GM19035 (cell line): ENCODE results near the gene NRG2.

ENCODE experiments used
- ATAC-seq: cut with Tn5 transposase; IDR thresholded peaks from one replicate; pipeline ENCODE4 v1.9.1; 2021; ENCODE audit not compliant: unreplicated experiment

NRG2 gene

DNA sequence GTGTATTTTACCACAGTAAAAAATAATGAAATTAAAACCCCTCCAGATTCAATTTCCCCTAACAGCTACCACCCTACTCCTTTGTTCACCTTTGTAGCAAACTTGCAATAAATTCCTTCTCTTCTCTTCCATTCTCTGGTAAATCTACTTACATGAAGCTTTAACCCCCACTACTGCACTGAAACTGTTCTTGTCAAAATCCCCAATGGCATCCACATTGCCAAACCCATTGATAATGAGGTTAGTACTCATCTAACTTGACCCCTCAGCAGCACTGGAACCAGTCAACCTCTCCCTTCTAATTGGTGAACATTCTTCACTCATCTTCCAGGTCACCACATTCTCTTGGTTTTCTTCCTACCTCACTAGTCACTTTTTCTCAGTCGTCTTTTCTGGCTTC, 29.6 kb downstream of the NRG2 start:
- no peak for ATAC-seq

DNA sequence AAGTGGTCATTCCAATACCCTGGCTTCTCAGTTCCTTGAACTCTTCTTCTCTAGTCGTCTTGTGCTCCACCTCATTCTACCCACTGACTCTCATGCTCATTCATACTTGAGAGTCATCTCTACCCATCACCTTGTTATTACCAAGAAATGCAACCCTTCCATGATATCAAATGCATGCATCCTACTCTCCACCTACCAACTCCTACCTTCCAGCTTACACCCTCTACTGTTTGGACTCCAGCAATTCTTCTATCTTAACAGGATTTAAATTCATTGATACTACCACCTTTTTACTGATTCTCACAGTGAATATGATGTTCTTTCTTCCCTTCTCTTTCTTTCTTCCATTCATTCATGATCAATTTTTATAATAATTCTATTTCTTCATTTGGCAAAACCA, 30.7 kb downstream of the NRG2 start:
- no peak for ATAC-seq

DNA sequence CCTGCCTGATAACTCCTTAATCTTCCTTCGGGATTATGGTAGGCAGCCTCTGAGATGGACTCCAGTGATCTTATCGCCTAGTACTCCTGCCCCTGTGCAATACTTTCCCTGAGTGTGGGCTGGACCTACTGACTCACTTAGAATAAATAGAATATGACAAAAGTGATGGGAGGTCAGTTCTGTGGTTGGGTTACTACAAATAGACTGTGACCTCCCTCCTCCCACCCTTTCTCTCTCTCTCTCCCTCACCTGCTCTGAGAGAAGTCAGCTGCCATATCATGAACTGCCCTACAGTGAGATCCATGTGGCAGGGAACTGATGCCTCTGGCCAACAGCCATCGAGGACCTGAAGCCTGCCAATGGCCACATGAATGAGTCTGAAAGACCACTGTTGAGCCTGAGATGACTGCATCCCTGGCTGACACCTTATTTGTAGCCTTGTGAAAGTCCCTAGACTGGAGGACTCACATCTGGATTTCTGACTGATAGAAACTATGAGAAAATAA, 31.7 kb downstream of the NRG2 start:
- peak; percentile 82 for ATAC-seq

DNA sequence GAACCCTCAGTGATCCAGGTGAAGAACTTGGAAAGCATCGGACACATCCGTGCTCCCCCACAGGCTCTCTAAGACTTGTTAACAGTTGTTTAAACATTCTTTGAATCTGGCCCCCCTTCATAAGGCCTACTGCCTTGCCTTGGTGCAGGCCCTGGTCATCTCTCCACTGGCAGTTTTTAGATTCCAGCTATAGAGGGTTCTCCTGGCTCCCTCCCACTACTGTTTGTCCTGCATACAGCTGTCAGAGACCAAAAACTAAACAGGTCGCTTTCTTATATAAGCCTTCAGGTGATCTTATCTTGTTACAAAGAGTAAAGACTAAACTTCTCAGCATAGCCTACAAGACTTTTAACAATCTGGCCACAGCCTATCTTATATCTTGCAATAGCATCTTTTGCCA, 32.3 kb downstream of the NRG2 start:
- ATAC-seq = no peak

DNA sequence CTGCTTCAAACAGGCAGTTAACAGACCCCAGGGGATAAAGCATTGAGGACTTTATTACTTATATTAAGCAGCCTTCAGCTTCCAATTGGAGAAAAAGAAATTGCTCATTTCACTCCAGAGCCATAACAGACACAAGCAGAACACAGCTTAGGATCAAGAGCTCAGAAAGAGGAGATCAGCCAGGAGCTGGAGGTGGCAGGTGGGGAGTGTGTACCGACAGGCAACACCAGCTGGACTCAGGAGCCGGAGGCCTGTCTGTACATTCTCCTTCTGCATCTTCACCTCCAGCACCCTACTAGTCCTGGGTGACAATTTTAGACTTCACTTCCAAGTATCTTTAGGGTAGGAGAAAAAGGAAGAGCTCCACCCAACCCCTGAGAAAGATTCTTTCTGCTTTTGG, 35.8 kb downstream of the NRG2 start:
- no peak for ATAC-seq

DNA sequence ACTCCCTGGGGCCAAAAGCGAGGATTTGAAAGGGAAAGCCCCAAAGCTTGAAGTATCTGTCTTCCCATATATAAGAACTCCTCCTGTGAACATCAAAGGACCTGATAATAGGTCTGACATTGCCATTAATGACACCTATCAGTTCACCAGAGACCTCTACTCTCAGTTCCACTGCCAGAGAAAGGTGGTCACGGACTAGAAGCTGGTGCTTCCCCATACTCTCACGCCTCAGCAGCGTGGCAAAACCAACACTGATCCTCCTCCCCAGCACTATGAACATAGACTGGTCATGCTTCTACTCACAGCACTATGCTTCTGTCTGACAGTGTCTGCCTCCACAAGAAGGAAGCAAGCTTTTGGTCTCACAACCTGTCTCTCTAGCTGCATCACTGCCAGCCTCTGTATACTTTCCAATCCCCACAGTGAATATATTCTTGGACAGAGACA, 37.9 kb downstream of the NRG2 start:
- peak; percentile 92 for ATAC-seq

DNA sequence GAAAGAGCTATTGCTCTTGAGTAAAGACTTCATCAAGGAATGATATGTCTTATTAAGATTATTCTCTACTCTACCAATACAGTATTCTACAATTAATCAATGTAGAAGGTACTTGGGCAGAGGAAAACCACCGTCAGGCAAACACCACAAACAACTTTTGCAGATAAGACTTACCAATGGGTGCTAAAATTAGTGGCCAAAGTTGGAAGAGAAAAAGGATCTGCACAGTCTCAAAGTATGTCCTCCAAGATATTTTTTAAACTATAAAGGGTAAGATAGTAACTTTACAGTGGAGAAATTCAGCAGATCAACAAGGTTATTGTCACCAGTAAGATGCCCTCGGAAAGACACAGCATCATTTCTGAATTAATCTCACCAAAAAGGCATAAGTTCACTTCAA, 38.9 kb downstream of the NRG2 start:
- no peak for ATAC-seq

DNA sequence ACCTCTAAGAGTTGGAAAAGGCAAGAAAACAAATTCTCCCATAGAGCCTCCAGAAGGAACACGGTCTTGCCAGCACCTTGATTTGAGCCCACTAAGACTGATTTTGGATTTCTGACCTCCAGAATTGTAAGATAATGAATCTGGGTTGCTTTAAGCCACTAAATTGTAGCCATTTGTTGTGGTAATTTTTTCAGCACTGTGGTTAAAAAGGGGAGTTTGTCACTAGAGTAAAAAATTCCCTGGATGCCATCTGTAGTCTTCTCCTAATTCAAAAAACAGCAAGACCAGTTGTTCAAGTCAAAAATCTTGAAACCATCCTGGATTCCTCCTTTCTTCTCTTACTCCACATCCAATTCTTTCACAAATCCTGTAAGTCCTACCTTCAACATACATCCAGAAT, 39.6 kb downstream of the NRG2 start:
- ATAC-seq = no peak

DNA sequence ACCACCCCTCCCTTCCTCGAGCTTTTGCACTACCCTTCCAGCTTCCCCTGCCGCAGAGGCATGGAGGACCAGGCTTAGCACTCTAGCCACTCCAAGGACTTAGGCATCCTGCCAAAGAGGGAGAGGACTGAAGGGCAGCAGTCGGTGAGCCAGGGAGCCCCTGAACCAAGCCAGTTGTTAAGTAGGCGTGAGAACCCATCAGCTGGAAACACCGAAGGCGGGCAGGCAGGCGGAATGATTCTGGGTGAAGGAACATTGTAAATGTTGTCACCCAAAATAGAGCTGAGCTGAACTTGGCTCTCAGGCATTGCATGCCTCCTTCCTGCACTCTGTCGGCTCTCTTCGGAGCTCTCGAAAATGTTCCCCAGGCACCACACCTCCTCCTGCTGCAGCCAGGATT, 42.8 kb downstream of the NRG2 start:
- no peak for ATAC-seq

DNA sequence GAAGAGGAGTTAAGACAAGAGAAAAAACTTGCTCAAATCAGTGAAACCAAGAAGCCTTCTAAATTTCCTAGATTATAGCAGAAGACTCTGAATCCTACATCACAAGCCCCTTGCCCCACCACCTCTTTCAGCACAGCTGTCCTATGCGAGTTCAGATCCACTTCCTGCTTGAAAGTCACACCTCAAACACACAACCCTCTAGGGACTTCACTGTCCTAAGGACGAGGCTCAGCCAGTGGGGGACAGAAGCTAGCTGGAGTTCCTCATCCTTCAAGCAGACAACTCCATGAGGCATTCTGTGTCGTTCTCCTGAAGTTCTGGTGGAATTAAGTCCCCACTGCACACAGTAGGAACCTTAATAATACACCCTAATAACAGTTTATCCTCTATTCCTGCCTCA, 44.3 kb downstream of the NRG2 start:
- ATAC-seq = no peak

DNA sequence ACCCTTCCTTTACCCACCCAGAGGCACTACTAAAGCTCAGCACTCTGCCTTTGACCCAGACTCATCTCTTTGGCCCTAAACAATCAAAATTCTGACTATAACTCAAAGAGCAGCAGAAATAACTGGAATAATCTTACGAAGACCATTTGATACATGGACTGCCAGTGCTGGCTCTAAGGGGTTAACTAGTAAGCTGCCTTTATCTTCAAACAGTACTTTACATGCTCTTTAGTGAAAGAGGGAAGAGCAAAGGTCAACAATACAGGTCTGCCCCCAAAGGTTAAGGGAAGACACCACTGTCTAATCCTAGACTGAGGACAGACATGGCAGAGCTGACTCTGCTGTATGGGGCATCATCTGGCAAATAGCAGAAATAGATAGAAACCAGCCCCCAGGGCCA, 45.8 kb downstream of the NRG2 start:
- ATAC-seq = no peak

DNA sequence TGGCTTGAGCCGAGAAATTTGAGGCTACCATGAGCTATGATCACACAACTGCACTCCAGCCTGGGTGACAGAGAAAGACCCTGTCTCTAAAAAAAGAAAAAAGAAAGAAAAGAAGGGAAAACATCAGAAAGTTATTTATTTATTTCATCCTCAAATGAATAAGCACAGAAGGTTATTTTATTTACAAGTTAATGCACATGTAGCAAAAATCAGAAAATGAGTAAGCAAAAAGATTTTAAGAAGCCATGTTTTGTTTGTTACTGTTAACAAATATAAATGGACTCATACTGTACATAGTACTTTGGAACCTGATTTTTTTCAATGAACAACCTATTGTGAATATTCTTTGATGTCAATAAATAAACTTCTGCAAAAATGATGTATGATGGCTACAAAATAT, 47.2 kb downstream of the NRG2 start:
- no peak for ATAC-seq

DNA sequence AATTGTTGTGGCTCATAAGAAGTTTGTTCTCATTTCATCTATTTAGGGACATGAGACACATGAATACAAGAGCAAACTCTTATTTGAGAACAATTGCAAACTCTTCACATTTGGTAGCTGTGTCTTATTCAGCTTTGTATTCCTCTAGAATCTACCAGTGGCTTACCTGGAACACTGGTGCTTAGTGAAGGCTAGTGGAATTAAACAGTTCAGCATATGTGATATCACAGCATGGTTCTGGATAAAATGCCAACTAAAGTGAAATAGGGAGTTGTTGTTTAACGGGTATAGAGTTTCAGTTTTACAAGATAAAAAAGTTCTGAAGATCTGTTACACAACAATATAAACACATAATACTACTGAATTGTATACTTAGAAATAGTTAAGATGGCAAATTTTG, 48.9 kb downstream of the NRG2 start:
- no peak for ATAC-seq

DNA sequence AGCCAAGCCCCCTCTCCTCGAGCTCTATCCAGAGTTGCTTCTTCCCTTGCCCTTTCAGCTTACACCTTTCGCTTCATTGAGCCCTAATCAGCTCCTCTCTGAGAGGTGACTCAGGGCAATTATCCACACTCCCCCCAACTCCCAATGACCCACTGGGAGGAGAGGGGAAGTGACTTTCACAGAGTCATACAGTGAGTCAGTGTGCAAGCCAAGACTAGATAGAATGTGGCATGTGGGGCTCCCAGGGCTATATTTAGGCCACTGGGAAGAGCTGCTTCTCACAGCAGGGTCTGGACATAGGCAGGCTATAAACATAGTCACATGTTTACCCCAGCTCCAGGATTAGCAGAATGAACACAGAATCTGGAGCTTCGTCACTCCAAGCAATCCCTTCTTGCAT, 57.4 kb downstream of the NRG2 start:
- no peak for ATAC-seq

DNA sequence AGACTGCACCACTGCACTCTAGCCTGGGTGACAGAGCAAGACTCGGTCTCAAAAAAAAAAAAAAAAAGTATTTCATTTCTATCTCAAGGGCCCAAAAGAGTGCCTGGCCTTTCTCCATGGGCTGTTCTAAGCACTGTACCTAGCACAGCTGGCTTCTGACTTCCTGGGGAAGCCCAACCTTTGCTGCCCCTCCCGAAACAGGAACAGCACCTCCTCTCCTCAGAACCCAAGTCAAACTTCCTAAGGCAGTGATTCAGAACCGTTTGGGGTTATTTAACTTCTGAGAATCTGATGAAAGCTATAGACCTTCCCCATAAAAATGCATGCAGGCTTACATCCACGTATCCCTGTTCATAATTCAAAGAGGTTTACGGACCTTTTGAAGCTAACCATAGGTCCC, 57.8 kb downstream of the NRG2 start:
- no peak for ATAC-seq

DNA sequence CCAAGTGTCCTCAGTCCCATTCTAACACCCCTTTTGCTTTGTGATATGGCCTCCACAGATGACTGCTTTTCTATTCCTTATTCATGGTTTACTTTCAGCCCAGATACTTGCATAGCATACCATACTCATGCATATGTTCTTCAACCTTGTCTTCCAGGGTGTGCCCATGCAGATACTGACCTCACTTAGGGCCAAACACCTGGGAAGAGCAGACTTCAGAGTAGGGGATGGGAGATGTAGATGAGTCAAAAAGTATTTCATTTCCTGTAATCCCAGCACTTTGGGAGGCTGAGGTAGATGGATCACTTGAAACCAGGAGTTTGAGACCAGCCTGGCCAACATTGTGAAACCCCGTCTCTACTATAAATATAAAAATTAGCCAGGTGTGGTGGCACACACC, 58.3 kb downstream of the NRG2 start:
- no peak for ATAC-seq

DNA sequence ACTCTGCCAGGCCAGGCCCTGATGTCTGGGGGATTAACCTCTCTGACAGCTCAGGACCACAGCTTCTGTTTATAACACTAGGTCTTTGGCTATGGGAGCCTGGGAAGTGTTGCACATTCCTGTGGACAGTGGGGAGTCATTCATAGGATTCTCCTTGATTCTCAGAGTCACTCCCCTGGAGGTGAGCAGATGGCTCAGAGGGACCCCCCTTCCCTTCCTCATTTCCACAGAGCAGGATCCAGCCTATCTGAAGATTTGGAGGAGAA, 60.2 kb downstream of the NRG2 start:
- ATAC-seq = no peak

DNA sequence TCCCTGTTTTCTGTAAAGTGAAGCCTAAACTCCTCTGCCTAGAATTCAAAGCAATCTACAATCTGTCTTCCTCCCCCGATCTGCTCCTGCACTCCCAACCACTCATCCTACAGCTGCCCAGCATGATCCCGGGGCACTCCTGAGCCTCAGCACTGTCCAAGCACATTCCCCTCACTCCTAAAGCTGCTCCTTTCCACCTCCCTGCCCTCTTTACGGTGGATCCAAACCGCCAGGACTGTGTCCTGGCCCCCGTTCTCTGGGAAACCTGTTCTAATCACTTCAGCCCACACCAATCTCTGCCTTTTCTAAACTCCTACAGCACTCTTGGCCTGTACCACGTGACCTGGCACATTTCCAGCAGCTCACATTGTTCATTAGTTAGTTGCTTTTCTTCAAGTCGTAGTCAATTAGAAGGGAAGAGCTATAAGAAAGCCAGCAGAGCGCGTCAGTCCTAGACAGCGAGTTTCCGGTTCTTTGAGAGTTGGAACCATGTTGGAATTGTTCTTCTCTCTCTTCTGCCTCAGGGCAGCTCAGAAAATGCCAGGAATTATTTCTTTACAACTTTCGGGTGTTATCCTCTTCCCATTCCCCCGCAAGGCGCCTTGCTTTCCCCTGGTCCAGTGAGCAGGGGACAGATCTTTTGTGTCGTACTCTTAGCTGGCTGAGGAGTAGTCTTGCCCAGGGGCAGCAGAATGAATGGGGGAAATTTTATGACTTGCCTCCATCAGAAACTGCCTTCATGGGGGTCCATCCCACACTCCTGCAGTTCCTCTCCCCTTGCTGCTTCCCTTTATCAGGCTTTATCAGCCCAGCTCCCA, 60.7 kb downstream of the NRG2 start:
- no peak for ATAC-seq

DNA sequence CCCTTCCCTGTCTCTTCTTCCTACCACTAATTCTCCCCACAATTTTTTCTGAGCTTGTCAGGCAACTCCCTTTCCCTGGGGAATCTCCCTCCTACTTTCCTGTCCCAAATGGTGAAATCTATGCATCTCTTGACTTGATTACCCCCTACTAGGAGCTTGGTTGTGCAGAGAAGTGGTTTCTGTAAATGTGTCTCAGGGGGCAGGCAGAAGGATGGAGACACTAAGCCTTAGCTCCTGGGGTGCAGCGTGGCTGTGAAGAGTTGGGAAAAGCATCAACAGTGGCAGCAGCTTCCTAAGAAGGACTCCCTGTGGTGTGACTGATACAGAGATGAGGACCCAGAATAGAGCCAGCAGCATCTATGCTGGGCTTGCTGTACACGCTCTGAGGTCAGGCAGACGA, 62.3 kb downstream of the NRG2 start:
- ATAC-seq = no peak

DNA sequence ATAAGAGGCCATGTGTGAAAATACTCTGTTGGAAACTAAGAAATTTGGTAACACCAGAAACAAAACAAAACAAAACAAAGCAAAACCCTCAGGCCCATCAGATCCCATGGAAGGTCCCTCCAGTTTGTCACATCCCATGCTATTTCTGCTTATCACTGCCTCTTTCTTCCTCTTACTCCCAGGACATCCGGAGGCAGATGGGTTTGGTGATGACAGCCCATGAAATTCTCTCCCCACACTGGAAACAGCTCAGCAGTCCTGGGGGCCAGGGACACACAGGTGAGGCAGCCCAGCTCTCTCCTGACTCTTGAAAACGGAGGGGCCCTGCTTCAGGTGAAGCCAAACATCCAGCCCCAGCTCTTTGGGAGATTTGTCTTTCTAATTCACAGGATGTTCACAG, 63.2 kb downstream of the NRG2 start:
- ATAC-seq = no peak

DNA sequence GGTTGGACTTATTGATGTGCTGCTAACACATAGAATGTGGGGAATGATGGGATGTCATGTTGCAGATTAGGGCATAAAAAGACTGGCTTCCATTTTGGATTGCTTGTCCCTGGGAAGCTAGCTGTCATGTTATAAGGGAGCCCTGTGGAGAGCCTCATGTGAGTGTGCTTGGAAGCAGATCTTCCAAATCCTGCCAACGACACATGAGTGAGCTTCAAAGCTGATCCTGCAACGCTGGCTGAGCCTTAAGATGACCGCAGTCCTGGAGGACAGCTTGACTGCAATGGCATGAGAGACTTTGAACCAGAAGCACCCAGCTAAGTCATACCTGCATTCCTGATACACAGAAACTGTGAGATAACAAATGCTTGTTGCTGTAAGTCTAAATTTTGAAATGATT, 63.6 kb downstream of the NRG2 start:
- ATAC-seq = no peak

DNA sequence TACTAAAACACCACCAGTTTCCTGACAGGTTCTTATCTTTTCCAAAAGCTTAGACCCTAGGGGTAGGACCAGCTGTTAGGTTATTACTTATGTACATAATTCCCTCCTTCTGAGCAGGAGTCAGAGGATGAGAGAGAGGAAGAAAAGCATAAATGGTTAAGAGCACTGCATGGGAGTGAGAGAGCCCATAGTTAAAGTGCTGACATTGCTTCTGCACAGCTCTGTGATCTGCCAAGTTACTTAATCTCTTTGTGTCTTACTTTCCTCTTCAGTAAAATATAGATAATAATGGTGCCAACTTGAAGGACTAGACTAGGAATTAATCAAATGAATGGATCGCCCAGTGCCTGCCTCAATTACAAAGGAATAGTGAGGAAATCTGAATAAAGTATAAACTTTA, 66.4 kb downstream of the NRG2 start:
- no peak for ATAC-seq

DNA sequence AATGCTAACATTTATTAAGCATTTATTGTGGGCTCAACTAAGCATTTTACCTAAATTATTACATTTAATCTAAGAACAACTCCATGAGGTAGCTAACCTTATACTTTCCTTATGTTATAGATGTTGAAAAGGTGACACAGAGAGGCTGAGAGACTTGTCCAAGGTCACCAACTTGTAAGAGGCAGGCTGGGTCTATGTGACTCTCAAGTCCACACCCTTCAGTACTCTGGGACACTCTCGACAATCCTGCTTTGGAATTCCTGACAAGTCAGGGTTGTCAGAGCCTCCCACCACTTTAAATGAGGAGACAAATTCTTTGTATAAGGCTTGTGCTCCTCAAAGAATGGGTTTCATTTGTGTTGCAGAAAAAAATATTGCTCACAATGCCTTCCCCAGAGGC, 67.2 kb downstream of the NRG2 start:
- ATAC-seq = no peak
